Activated naive CD8-positive, alpha-beta T cell treated with anti-CD3 and anti-CD28 coated beads, Interleukin-2, amount 50 U/mL, for 24 hours (primary cell): ENCODE data around the gene ACTR1A.
A peak's percentile ranks its signal among the peaks of the same experiment; 100 is the strongest.
"Not testable (repeated sequence)": the region's sequence is repeated elsewhere in the genome, so short reads cannot be mapped to it uniquely, and the experiment has no call there.

Experiments
- ATAC-seq: fragments of 150-1000 bp; cut with Tn5 transposase; one replicate; pipeline ENCODE4 v1.10.0; 2021
- DNase-seq: peaks from one replicate; pipeline ENCODE4 v3.0.0; 2021
- H3K27ac Mint-ChIP-seq: one replicate; pipeline ENCODE4 v1.8.0; 2021; ENCODE audit warnings: mild to moderate bottlenecking, mixed read lengths
- H3K27me3 Mint-ChIP-seq: one replicate; pipeline ENCODE4 v1.8.0; 2021; ENCODE audit warnings: mixed read lengths
- H3K36me3 Mint-ChIP-seq: one replicate; pipeline ENCODE4 v1.8.0; 2021; ENCODE audit warnings: low read depth, mixed read lengths
- H3K4me1 Mint-ChIP-seq: one replicate; pipeline ENCODE4 v1.8.0; 2021; ENCODE audit warnings: mixed read lengths
- H3K4me3 Mint-ChIP-seq: one replicate; pipeline ENCODE4 v1.8.0; 2021; ENCODE audit warnings: mild to moderate bottlenecking, moderate library complexity, mixed read lengths
- H3K9me3 Mint-ChIP-seq: one replicate; pipeline ENCODE4 v1.8.0; 2021; ENCODE audit warnings: mixed read lengths

ACTR1A gene

DNA sequence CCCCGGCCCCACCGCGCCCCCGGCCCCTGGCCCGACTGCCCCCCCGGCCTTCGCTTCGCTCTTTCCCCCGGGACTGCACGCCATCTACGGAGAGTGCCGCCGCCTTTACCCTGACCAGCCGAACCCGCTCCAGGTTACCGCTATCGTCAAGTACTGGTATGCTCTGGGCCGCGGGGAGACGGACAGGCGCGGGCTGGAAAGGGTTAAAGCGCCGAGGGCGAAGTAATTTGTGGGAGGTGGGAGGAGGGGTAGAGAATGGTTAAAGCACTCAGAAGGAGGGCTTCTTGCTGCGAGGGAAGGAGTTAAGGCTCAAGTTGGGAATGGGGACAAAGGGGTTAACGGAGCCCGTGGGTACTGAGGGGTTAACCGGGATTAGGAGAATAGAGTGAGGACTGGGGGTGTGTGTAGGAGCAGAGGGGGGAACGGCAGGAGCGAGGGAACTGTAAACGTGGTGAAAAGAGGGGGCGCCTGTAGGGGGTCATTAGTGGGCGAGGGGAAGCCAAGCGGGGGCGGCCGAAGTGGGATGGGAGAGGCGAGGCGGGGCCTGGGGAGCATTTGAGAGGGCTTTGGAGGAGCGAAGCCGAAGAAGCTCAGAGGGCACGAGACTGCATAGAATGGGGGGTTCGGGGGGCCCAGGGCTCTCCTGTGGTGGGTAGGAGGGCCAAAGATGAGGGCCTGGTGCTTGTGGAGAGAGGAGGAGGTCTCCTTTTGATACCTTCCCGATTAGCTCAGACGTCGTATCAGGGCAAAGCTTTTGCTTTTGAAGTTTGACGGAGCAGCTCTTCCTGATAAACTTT is 1.9 kb upstream of the ACTR1A start:
- ATAC-seq, result no peak
- peaks cover 18% of the 10 kb centered on the region for H3K4me1 Mint-ChIP-seq
- H3K9me3 Mint-ChIP-seq, result no peaks in the 10 kb centered on the region
- peak; percentile 41 for DNase-seq
- peak overlapping the region; percentile 60 for H3K27ac Mint-ChIP-seq
- no peak overlapping the region for H3K4me3 Mint-ChIP-seq
- no peaks in the 10 kb centered on the region for H3K27me3 Mint-ChIP-seq
- H3K36me3 Mint-ChIP-seq, result no peaks in the 10 kb centered on the region

DNA sequence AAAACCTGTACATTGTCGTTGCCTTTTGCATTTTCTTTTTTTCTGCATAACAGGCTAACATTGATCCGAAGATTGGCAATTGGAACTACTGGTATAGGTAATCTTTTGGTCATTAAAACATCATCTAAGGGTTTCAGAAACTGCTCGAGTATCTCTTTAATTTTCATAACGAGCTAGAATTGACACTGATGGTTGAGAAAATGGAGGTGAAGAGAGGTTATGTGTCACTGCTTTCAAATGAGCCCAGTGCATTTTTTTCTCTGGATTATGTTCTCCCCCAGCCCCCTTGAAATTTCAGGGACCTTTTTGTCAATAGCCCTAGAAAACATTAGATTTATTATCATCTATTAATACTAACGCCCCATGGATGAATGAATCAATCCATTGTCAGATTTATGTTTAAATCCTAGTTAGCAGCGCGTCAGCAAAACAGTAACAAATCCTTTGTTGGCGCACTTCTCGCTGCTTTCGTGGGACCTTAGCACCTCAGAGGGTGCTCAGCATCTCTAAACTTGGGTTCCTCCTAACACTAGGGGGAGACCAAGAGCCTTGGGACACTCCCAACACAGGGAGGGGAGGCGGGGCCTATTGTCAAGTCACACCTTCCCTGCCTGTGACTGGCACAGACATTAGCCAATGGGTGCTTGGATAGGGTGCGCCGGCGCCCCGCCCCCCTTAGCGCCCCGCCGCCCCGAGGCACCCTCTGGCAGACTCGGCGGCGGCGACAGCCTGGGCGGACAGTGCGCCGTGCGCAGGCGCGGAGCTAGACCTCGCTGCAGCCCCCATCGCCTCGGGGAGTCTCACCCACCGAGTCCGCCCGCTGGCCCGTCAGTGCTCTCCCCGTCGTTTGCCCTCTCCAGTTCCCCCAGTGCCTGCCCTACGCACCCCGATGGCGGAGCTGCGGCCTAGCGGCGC is 1.0 kb upstream of the ACTR1A start, which contains the start of gene SUFU:
TSS of gene SUFU (plus strand) at position 709 of the 915 bp plus-strand sequence. CDS start at position 890, 181 bp downstream.
- ATAC-seq, result peak; percentile 83
- Mint-ChIP-seq H3K9me3 (no peaks in the 10 kb centered on the region), H3K4me1 (peaks cover 25% of the 10 kb centered on the region), H3K4me3 (no peak within 1 kb of the TSS), H3K27me3 (no peaks in the 10 kb centered on the region), H3K27ac (peak within 1 kb of the TSS; percentile 60), H3K36me3 (no peaks in the 10 kb centered on the region)
- peak; percentile 99 for DNase-seq

DNA sequence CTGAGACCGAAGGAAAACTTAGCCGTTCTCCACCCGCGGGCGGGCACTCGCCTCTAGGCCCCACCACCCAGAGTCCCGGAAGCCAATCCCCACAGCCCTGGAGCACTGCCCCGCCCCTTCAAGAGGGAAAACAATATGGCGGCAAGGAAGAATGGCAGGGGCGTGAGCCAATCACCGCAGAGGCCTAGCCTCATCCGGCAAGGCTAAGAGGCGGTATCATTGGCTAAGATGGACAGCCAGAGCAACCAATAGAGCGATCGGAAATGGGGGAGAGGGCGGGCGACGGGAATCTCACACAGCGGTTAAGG is 529 bp downstream of the ACTR1A start:
- H3K27me3 Mint-ChIP-seq, result no peaks in the 10 kb centered on the region
- DNase-seq, result peak; percentile 98
- H3K4me1 Mint-ChIP-seq, result peaks cover 27% of the 10 kb centered on the region
- H3K36me3 Mint-ChIP-seq, result no peaks in the 10 kb centered on the region
- H3K4me3 Mint-ChIP-seq, result no peak overlapping the region
- peak; percentile 80 for ATAC-seq
- H3K27ac Mint-ChIP-seq, result no peak overlapping the region
- H3K9me3 Mint-ChIP-seq, result no peaks in the 10 kb centered on the region

DNA sequence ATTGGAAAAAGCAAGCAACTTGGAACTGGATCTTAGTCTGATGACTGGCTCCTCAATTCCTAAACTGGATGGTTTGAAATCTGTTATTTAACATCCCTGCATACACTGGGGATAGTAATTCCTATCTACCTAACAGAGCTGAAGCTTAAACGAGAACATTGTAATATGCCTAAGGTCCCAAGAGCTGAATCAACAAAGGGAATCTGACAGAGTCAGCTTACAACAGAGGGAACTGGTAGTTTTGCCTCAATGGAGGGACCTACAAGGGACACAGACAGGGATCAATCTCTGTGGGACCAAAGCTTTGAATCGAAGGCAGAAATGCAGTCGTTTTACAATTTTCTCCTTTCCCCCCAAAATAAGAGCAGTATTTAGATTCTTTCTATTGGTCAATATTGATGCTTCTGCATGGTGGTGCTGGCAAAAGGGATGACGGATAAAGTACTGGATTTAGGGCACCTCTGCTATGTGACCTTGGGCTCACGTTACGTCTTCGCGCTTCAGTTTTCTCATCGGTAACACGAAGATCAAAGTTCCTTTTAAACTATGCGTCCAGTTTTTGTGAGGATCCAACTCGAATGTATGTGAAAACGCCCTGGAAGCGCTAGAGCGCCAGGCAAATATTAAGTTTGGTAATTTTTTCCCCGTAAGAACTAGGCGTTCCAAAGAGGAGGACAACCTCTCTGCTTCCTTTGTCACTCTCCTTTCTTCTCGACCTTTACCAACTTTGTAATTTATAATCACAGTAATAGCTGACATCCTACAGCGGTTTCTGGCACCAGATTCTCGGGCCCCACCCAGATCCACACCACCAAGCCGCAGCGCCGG is 1.1 kb downstream of the ACTR1A start:
- H3K9me3 Mint-ChIP-seq, result no peaks in the 10 kb centered on the region
- ATAC-seq (no peak), DNase-seq (no peak)
- peaks cover 25% of the 10 kb centered on the region for H3K4me1 Mint-ChIP-seq
- H3K4me3 Mint-ChIP-seq, result no peak overlapping the region
- no peaks in the 10 kb centered on the region for H3K36me3 Mint-ChIP-seq
- no peaks in the 10 kb centered on the region for H3K27me3 Mint-ChIP-seq
- no peak overlapping the region for H3K27ac Mint-ChIP-seq

DNA sequence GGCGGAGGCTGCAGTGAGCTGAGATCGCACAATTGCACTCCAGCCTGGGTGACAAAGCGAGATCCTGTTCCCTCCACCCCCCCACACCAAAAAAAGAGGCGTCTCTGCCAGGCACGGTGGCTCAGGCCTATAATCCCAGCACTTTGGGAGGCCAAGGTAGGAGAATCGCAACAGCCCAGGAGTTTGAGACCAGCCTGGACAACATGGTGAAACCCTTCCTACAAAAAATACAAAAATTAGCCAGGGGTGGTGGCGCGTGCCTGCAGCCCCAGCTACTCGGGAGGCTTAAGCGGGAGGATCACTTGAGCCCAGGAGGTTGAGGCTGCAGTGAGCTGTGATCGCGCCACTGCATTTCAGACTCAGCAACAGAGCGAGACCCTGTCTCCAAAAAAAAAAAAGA is 1.8 kb downstream of the ACTR1A start:
- peaks cover 24% of the 10 kb centered on the region for H3K4me1 Mint-ChIP-seq
- not testable (repeated sequence) for DNase-seq, H3K4me3 Mint-ChIP-seq, H3K36me3 Mint-ChIP-seq, H3K27me3 Mint-ChIP-seq, H3K9me3 Mint-ChIP-seq, H3K27ac Mint-ChIP-seq, ATAC-seq

DNA sequence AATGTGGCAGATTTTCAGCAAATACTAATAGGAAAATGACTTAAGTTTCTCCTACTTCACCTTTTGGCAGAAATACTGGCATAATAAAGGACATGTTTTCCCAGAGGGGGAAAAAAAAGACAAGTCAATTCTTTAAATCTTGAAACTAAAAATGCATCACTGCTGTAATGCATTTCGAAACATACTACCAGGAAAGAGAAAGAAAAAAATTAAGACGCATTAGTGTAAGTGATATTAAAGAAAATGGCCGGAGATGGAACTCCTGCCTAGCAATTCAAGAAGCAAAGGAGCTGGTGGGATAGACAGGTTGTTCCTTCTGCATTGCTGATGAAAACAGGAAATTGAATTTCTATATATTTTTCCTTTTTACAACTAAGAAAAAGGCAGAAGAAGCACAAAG is 3.2 kb downstream of the ACTR1A start:
- Mint-ChIP-seq H3K27ac (no peak overlapping the region), H3K9me3 (no peaks in the 10 kb centered on the region), H3K27me3 (no peaks in the 10 kb centered on the region), H3K36me3 (no peaks in the 10 kb centered on the region), H3K4me3 (no peak overlapping the region), H3K4me1 (peaks cover 14% of the 10 kb centered on the region)
- DNase-seq, result no peak
- no peak for ATAC-seq

DNA sequence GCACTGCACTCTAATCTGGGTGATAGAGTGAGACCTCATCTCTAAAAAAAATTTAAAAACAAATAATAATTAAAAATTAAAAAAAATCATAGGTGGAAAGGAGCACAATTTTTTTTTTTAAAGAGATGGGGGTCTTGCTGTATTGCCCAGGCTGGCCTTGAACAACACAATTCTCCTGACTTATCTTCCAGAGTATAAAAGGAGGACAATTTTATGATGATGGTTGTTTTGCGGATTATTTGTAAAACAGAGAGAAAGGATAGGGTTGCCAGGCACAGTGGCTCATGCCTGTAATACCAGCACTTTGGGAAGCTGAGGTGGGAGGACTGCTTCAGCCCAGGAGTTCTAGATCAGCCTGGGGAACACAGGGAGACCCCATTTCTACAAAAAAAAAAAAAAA is 5.0 kb downstream of the ACTR1A start:
- Mint-ChIP-seq H3K27me3 (no peaks in the 10 kb centered on the region), H3K4me1 (peaks cover 21% of the 10 kb centered on the region), H3K27ac (no peak overlapping the region), H3K9me3 (no peaks in the 10 kb centered on the region), H3K36me3 (no peaks in the 10 kb centered on the region), H3K4me3 (no peak overlapping the region)
- DNase-seq, result no peak
- no peak for ATAC-seq

DNA sequence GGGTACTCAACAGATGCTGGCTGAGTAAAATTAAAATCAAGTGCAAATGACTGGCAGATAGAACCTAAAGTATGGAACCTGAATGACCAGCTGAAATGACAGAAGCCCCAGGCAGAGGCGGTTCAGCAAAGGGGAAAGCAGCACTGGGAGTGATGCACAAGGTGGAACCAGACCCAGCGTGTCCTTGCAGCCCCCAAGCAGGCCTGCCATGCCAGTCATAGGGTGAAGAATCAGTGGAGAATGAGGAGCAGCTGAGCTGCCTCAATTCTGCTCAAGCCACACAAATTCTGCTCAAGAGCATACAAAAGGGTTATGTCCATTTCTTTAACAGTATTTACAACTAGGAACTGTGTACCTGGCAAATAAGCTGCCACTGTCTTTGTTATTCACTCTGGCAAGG is 8.7 kb downstream of the ACTR1A start:
- H3K27ac Mint-ChIP-seq, result no peak overlapping the region
- peaks cover 10% of the 10 kb centered on the region for H3K4me1 Mint-ChIP-seq
- DNase-seq (no peak), ATAC-seq (no peak)
- H3K27me3 Mint-ChIP-seq, result no peaks in the 10 kb centered on the region
- H3K36me3 Mint-ChIP-seq, result peaks cover 2% of the 10 kb centered on the region
- no peaks in the 10 kb centered on the region for H3K9me3 Mint-ChIP-seq
- no peak overlapping the region for H3K4me3 Mint-ChIP-seq

DNA sequence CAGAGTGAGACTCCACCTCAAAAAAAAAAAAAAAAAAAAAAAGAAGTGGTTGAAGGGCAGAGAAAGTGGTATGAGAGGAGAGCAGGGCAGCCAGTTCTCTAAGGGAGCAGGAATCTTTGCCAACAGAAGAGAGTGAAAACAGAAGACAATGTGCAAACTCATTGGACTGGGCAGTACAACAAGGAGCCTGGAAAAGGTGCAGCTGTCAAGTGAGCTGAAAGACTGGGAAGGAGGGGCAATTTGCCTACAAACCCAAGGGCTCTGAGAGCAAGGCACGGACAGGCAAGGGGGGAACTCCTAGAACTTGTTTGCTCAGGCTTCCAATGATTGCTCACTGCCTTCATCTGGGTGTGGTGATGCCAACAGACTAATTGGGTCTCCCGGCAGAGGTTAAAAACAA is 9.5 kb downstream of the ACTR1A start:
- peaks cover 6% of the 10 kb centered on the region for H3K4me1 Mint-ChIP-seq
- H3K4me3 Mint-ChIP-seq, result no peak overlapping the region
- H3K9me3 Mint-ChIP-seq, result no peaks in the 10 kb centered on the region
- no peaks in the 10 kb centered on the region for H3K27me3 Mint-ChIP-seq
- no peak for ATAC-seq
- H3K36me3 Mint-ChIP-seq, result peaks cover 7% of the 10 kb centered on the region
- DNase-seq, result no peak
- no peak overlapping the region for H3K27ac Mint-ChIP-seq

DNA sequence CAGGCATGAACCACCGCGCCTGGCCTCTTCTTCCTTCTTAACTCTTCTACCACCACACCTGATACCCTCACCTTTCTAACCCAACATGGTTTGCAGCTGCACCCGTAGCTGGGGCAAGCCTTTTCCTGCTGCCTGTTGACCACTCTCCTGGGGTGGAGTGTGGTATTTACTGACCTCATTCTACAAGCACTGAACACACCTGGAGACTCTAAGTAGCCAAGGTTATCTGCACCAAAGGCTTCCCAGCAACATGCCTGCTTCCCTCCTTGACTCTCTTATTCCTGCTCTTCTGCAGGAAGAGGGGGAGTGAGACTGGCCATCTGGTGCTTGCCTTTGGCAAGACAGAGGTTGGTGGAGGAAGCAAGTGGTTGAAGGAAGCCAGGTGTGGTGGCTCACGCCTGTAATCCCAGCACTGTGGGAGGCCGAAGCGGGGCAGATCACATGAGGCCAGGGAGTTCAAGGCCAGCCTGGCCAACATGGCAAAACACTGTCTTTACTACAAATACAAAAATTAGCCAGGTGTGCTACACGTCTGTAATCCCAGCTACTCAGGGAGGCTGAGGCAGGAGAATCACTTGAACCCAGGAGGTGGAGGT is 10.1 kb downstream of the ACTR1A start:
- Mint-ChIP-seq H3K36me3 (peaks cover 10% of the 10 kb centered on the region), H3K4me1 (peaks cover 6% of the 10 kb centered on the region), H3K27ac (no peak overlapping the region), H3K27me3 (no peaks in the 10 kb centered on the region), H3K9me3 (no peaks in the 10 kb centered on the region), H3K4me3 (no peak overlapping the region)
- DNase-seq (no peak), ATAC-seq (no peak)

DNA sequence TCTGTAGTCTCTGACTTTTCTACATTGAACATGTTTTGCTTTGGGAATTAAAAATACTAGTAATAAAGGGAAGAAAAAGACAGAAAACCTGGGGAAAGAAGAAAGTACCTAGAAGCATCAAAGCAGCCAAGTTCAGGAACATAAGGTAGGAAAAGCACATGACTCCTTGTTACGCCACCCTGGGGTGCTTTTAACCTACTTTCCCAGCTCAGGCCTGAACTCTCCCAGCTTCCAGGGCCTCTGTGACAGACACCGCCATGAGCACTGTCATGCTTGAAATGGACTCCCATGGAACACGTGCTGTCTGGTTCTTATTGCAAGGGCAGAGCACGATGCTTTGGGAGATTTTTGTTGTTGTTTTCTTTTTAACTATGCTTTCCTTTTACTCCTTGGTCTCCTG is 11.4 kb downstream of the ACTR1A start:
- Mint-ChIP-seq H3K9me3 (no peaks in the 10 kb centered on the region), H3K27me3 (no peaks in the 10 kb centered on the region), H3K36me3 (peaks cover 12% of the 10 kb centered on the region), H3K4me3 (no peak overlapping the region), H3K4me1 (peaks cover 6% of the 10 kb centered on the region), H3K27ac (no peak overlapping the region)
- DNase-seq (no peak), ATAC-seq (no peak)

DNA sequence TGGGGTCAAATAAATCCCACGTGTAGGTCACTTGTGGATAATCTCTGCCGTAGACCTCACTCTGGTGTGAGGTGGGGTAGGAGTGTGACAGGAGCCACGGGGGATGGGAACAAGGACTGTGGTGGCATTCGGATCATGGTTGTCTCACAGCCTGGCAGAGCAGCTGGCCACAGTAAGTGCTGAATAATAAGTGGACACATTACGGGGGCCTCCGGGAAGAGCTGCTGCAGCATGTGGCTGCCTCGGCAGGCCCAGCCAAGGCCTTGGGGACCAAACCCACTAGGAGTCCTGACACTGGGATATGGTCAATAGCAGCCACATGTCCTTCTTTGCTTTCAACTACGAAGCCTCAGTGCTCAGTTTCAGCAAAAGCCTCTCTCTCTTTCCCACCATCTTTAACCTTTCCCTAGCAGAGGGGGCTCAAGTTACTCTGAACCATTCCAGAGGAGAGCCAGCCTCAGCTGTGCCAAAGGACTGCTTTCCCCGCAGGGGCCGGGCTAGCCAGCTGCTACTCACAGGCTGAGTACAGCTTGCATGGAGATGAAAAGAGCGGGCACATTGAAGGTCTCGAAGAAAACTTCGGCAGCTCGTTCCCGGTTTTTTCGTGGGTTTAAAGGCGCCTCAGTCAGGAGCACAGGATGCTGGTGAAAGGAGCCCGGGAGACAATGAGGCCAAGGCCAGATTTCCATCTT is 17.3 kb downstream of the ACTR1A start:
- Mint-ChIP-seq H3K9me3 (no peaks in the 10 kb centered on the region), H3K4me1 (no peaks in the 10 kb centered on the region), H3K36me3 (peaks cover 24% of the 10 kb centered on the region), H3K27ac (no peak overlapping the region), H3K4me3 (no peak overlapping the region), H3K27me3 (no peaks in the 10 kb centered on the region)
- DNase-seq, result no peak
- no peak for ATAC-seq

DNA sequence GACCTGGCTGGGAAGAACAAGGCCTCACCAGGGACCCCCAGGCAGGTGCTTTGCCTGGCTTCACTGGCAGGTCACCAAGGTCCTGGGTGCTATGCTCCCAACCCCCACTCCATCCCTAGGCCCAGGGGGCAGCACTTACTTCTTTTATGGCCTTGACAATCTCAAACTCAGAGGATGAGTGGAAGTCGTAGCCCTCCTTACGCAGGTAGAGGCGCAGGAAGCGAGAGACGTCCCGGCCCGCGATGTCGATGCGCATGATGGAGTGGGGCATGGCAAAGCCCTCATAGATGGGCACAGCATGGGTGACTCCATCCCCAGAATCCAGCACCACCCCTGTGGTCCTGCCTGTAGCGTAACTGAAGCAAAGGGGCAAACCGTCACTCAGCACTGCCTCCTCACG is 18.5 kb downstream of the ACTR1A start:
- DNase-seq (no peak), ATAC-seq (no peak)
- Mint-ChIP-seq H3K4me1 (peaks cover 3% of the 10 kb centered on the region), H3K9me3 (no peaks in the 10 kb centered on the region), H3K4me3 (no peak overlapping the region), H3K27me3 (no peaks in the 10 kb centered on the region), H3K27ac (no peak overlapping the region), H3K36me3 (peaks cover 25% of the 10 kb centered on the region)

DNA sequence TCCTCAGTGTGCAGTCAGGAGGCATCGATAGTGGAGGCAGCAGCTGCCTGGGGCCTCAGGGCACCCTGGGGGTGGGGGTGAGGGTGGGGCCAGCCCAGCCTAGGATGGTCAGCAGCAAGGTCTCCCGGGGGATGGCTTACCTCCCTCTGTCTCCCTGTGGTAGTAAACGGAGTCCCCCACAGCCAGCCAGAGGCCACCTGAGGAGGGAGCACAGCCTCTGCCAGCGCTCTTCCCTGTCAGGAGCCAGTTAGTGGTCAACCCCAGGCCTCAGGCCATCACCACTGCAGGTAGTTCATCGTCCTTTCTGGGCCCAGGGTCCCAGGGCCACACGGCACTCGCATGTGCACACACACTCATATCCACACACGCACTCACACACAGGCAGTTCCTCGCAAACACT is 22.1 kb downstream of the ACTR1A start:
- H3K27ac Mint-ChIP-seq, result no peak overlapping the region
- peaks cover 13% of the 10 kb centered on the region for H3K4me1 Mint-ChIP-seq
- H3K4me3 Mint-ChIP-seq, result no peak overlapping the region
- no peaks in the 10 kb centered on the region for H3K9me3 Mint-ChIP-seq
- H3K36me3 Mint-ChIP-seq, result peaks cover 18% of the 10 kb centered on the region
- H3K27me3 Mint-ChIP-seq, result no peaks in the 10 kb centered on the region
- no peak for ATAC-seq
- no peak for DNase-seq
